ENCODE results near the gene PPP1CB.
"Not testable (repeated sequence)": the region's sequence is repeated elsewhere in the genome, so short reads cannot be mapped to it uniquely, and the experiment has no call there.

Gene PPP1CB

DNA sequence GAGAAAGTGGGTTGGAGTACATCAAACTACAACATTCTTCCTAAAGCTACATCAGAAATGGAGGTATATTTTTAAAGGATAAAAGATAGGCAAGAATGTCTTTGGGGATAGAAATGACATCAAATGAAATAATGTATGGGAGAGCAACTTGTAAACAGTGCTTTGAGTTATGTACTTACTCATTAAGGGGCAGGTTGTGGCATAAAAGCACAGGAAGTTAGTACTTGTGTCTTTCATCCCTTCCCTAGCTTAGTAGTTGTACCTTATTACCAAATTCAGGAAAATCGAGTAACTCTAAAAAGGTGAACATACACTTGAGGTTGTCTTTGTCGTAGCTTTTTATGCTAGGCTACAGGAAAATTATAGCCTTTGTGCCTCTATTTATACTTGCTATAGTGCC is 28.9 kb downstream of the PPP1CB start:
- DNase-seq: peak; percentile 43

DNA sequence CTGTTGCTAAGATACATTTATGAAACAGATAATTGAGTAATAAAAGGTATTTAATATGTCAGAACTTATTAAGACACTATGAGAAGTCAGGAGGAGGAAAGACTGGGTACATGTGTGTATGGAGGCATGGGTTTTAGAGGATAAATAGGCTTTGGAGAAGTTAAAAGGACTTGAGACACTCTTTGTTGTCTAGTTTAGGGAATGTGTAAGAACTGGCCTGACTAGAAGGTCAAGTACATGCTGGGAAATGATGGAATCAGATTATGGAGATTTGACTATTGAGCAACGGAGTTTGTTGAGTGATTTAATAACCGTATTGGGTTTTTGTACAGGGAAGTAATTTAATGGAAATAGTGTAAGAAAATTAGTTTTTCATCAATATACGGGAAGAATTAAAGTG is 30.8 kb downstream of the PPP1CB start:
- DNase-seq: no peak

DNA sequence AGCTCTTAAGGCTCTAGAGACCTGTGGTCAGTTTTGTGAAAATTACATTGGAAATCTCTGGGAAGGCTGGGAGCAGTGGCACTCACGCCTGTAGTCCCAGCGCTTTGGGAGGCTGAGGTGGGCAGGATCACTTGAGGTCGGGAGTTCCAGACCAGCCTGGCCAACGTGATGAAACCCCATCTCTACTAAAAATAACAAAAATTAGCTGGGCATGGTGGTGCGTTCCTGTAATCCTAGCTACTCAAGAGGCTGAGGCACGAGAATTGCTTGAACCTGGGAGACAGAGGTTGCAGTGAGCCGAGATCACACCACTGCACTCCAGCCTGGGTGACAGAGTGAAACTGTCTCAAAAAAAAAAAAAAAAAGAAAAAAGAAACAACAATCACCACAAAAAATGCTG is 32.9 kb downstream of the PPP1CB start:
- not testable (repeated sequence) for DNase-seq

DNA sequence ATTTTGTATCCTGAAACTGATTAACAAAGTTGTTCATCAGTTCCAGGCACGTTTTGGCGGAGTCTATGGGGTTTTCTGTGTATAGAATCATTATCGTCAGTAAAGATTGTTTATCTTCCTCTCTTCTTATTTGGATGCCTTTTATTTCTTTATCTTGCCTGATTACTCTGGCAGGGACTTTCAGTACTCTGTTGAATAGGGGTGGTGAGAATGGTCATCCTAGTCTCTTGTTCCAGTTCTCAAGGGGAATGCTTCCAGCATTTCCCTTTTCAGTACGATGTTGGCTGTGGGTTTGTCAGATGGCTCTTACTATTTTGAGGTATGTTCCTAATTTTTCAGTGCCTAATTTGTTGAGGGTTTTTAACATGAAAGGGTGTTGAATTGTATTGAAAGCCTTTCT is 45.0 kb downstream of the PPP1CB start:
- no peak for DNase-seq

DNA sequence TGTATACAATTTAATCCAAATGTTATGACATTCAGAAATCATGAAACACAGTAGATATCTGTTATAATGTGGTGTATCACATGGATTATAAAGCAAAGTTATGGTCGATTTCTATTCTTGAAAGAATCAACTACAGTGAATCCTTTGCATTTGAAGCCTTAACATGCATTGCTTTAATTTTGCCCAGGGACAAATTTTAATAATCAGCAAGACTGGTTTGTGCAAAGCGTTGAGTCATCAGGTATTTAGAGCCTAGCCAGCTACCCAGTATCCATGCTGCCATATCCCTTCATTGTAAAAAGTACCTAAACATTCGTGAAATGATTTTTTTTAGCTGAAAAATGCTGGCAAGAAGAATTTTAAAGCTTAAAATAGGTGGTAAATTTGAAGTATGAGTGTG is 50.1 kb downstream of the PPP1CB start:
- no peak for DNase-seq

DNA sequence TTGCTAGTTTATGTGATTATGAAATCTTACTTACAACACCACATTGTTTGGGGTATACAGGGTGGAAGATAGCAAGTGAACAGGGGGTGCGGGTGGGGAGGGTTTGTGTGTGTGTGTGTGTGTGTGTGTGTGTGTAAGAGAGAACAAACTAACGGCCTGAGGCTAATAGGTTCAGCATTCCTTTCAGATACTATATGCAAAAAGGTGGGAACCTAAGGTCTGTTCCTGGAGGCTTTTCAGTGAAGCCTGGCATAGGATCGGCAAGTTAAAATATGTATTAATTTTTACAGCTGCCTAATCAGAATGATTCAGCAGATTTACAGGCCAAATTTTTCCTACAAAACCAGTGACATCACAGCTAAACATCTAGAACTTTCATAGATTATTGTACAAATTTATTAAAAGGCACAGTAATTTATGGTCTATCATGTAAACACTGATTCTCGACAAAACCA is 51.4 kb downstream of the PPP1CB start:
- no peak for DNase-seq

DNA sequence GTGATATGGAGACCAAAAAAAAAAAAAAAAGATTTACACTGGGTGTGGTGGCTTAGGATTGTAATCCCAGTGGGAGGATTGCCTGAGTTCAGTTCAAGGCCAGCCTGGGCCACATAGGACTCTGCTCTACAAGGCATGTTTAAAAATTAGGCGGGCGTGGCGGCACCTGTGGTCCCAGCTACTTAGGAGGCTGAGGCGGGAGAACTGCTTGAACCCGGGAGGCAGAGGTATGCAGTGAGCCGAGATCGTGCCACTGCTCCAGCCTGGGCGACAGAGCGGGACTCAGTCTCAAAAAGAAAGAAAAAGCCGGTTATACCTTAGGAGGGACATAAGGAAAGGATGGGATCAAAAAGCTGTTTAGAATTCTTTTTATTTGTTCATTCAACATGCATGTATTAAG is 58.3 kb downstream of the PPP1CB start:
- no peak for DNase-seq

DNA sequence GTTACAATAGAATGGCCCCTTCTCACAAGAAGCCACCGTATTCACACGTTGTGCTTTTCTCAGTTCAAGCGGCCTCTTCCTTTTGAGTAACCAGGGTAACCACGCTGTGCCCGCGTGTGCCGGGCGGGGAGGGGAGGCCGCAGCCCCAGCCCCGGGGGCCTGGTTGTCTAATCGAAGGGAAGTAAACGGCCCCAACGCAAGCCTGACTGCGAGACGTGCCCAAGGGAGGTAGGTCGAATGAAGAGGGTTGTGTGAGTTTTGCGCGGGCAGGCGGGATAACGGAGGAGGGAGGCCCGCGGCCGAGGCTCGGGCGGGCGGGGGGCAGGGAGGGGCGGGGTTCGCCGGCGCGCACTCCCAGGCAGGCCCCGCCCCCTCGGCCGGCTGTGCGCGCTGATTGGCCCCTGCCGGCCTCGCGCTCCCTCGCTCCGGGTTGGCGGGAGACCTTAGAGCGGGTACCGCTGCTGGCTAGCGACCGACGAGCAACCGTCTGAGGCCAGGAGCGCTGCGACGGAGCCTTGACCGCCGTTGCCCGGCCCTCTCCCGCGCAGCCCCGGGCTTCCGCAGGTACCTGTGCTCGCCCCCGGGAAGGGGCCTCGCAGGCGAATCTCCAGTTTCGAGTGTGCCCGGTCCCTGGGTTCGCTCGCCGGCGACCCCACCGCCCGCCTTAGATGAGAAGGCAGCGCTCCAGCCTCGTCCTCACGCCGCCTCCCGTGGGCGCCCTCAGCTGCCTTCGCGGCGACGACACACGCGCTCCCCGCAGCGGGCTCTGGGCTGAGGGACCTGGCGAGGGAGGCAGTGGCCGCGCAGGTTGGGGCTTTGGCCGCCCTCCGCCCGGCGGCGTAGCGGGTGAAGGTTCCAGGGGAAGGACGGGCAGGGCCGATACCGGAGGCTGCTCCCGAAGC is 59.0 kb downstream of the PPP1CB start, which contains the start of gene SPDYA:
SPDYA (plus strand) TSS at position 451 of the 902 bp plus-strand sequence. CDS start 5,181 bp downstream, outside the sequence.
- no peak for DNase-seq

DNA sequence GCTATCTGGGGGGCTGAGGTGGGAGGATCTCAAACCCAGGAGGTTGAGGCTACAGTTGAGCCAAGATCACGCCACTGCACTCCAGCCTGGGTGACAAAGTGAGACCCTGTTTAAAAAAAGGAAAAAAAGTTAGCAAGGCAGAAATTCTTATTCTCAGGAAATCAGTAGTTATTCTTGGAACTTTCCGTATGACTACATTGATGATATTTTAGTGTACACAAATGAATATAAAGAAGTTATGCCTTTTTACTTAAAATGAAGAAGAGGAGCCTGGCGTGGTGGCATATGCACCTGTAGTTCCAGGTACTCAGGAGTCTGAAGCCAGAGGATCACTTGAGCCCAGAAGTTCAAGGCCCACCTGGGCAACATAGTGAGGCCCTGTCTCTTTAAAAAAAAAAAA is 66.4 kb downstream of the PPP1CB start:
- DNase-seq: no peak

DNA sequence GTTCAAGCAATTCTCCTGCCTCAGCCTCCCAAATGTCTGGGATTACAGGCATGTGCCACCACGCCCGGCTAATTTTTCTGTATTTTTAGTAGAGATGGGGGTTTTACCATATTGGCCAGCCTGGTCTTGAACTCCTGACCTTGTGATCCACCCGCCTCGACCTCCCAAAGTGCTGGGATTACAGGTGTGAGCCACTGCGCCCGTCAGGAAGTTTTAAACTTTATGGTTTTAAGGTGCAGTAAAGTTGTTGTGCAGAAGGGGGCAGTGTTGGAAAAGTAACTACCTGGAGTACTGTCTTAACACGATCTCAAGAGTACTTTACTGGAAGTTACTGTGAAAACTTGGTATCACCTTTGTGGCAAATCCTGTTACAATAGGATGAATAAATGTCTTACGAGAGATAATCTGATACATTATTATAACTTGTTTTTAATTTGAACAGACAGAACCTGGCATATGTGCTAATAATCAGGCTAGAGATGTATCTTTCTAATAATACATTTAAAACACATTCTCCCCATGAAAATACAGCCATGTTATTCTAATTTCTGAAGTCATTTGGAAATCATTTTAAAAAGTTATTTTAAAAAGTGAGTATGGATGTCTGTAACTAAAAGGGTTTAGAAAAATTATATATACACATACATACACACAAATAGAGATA is 69.8 kb downstream of the PPP1CB start:
- DNase-seq: no peak

DNA sequence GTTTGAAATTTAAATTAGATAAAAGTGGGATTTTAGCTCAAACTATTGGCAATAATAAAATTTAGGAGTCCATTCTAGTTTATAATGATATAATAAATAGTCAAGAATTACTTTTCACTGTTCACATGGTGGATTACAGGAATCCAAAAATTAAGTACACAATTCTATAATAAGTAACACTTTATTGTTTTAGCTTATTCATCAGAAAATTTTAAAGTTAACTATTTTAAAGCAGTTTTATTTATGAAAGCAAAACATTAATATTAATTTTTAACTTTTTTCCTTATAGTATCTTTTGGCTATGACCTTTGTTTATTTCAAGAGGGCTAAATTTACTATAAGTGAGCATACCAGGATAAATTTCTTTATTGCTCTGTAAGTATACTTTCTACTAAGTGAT is 70.4 kb downstream of the PPP1CB start:
- no peak for DNase-seq

DNA sequence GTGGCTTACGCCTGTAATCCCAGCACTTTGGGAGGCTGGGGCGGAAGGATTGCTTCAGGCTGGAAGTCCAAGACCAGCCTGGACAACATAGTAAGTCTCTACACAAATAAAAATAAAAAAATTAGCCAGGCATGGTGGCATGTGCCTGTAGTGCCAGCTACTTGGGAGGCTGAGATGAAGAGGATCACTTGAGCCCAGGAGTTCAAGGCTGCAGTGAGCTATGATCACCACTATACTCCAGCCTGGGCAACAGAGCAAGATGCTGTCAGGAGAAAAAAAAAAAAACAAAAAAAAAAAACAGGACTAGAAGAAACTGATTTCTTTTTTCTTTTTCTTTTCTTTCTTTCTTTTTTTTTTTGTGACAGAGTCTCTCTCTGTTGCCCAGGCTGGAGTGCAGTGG is 72.6 kb downstream of the PPP1CB start:
- no peak for DNase-seq

DNA sequence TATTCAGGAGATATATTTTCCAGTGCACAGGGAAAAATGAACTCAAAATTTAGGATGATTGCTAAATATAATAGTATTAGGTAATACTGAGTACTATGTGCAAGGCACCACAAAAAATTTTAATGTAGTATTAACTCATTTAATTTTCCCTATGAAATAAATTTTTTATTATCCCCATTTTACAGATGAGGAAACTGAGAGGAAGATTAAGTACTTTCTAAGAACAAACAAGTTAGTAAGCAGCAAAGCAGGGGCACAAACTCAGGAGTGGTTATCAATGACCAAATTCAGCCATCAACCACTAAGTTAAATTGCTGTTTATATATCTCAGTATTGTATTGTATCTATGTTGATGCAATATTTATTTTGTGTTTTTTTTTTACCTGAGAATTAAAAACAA is 73.2 kb downstream of the PPP1CB start:
- no peak for DNase-seq

DNA sequence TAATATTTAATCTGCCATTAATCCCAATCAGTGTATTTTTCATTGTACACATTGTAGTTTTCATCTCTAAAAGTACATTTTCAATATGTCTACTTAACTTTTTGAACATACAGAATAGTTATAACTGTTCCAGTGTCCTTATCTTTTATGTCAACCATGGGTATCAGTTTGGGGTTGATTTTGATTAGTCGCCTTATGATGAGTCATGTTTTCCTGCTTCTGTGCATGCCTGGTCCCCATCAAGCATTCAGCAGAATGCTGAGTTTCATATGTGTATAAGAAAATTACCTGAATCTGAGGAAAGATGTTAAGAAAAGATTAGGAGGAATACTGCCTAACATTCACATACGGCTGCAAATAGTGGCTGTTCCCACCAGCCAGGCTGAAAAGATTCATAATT is 76.8 kb downstream of the PPP1CB start:
- no peak for DNase-seq

DNA sequence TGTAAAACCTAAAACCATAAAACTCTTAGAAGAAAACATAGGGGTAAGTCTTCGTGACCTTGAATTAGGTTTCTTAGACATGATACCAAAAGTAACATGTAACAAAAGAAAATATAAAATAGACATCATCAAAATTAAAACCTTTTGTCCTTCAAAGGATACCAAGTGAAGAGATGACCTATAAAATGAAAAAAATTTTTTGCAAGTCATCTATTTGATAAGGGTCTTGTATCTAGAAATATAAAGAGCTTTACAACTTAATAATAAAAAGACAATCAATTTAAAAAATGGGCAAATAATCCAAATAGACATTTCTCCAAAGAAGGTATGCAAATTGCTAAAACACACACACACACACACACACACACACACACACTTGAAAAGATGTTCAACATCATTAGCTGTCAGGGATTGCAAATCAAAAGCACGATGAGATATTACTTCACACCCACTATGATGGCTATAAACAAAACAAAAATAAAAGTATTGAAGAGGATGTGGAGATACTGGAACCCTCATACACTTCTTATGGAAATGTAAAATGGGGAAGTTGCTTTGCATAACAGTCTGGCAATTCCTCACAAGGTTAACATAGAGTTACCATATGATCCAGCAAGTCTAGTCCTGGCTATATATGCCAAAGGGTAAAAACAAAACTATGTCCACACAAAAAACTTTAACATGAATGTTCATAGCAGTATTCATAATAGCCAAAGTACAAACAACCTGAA is 82.3 kb downstream of the PPP1CB start:
- DNase-seq: no peak

DNA sequence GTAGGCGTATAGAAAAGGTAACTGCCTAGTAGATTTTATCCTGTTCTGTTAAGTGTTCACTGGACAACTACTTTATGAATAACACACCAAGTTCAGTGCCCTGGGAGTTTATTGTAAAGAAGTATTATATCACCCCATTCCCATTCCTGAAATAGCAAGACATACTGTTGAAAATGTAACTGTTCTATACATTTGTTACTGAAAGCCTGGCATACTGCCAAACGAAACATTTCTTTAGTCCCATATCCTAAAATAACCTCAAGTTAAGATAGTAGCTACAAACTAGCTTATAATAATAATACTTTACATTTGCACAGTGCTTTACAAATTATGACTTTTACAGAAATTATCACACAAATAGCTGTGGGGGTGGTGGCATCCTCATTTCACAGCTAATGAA is 84.2 kb downstream of the PPP1CB start:
- no peak for DNase-seq

DNA sequence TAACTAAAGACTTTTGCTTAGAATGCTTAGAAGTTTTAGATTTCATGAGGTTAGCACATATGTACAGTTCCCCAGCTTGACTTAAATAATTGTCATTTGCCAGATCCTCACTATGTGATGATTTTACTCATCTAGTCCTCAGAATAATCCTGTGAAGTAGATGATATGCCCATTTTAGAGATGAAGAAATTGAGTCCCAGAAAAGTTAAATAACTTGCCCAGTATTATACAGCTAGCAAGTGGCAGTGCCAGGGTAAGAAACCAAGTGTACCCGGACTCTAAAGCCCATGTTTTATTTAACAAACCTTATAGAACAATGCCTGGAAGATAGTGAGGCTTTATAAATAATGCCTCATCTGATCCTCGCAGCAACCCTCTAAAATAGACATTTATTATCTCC is 87.3 kb downstream of the PPP1CB start:
- DNase-seq: no peak

DNA sequence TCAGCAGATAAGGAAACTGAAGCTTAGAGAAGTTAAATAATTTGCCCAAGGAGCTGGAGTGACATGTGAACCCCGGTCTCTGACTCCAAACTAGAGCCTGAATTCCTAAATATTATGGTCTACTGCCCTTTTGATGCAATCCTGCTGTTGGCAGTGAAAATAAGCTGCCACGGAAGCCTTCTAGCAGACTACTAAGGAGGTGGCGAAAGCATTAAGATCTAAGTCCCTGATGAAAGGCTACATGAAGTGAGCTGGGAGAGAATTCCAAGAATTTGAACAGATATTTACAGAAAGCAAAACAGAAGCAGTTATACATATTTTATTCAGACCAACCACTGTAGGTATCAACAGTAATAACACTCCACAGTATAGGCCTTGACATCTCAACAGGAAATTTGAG is 90.4 kb downstream of the PPP1CB start:
- no peak for DNase-seq
